HG02571 (cell line): Measurements from ENCODE around the gene SCN2A.

Experiments used
- ATAC-seq: cut with Tn5 transposase; IDR thresholded peaks from one replicate; pipeline ENCODE4 v1.9.1; 2021; ENCODE audit warnings: mild to moderate bottlenecking, moderate library complexity; ENCODE audit not compliant: unreplicated experiment

The SCN2A gene

DNA sequence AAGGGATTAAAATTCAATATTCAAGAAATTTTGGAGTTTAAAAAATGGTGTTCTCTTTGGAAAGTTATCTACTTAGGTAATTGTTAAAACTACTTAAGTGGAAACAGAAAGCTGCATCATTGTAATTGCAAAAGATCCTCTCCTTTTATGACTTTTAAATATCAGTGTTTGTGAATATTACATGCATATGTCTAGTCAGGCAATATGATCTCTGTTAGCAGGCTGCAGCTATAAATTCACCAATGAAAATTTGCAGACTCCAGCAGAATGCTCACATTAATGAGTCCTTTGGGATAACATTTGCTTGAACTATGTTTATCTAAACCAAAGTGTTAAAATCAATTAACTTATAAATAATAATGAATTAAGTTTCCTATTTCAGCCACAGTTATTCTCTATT is 171.1 kb downstream of the SCN2A start:
- no peak for ATAC-seq

DNA sequence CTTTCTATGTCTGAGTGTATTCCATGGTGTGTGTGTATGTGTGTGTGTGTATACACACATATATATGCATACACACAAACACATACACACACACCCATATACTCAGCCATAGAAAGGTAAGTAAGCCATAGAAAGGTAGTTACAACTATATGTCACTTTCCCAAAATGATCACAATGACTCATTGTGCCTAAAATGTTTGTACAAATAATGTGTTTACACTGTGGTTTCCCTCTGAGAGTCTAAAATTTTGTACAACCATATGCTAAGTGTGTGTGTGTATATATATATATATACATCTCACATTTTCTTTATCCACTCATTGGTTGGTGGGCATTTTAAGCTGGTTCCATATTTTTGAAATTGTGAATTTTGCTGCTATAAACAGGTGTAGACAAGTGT is 175.0 kb downstream of the SCN2A start:
- no peak for ATAC-seq

DNA sequence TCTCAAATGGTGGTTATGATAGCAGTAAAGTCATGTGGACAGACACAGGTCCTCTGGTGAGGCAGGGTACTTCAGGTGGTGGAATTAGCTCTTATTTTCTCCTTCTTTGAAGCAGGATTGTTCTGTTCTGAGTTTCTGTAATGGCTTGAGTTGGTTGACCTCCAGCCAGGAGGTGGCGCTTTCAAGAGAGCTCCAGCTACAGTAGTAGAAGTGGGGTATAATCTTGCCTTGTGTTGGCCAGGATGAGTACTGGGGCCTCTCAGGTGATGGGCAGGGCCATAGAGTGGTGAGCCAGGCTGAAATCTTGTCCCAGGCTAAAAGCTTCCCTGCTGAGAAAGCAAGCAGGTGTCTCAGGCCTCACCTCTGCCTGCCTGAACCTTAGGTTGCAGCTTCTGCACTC is 177.8 kb downstream of the SCN2A start:
- ATAC-seq, result no peak

- no peak for ATAC-seq
Measured at GRCh38 chr2:165420231-165420630, 181.0 kb downstream of the SCN2A start.

GRCh38 chr2:165423081-165423480 is 183.9 kb downstream of the SCN2A start:
- no peak for ATAC-seq

- no peak for ATAC-seq
Measured at GRCh38 chr2:165425556-165425955, 186.3 kb downstream of the SCN2A start.

GRCh38 chr2:165427686-165428085 is 188.5 kb downstream of the SCN2A start:
- no peak for ATAC-seq

GRCh38 chr2:165428926-165429325 is 189.7 kb downstream of the SCN2A start:
- no peak for ATAC-seq

- no peak for ATAC-seq
Measured at GRCh38 chr2:165431014-165431413, 191.8 kb downstream of the SCN2A start.

GRCh38 chr2:165432234-165432966 is 193.2 kb downstream of the SCN2A start:
- ATAC-seq, result no peak

DNA sequence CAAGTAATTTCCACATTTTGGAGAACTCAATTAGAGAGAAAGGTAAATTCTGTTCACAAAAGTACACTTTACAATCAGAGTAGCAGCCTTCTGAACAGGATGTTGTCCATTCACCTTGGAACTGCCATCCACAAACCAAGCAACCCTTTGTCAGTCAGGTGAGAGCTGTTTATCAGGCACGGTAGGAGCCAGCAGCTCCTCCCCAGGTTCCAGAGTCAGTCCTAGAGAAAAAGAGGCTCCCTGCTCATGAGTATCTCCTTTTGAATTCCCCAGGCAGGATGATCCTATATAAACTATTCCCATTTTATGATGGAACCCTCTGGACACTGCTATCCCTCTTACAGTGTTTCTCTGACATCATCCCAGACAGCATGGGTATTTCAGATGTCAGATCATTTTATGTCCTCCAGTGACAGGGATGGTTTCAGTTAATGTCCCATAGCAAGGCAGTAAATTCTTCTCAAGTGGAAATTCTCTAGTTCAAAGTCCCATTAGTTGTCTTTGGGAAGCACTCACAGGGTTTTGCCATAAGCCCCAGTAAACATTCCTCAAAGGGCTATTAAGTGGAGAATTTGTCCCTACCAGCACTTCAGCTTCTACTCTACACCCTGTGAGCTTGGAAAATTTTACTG is 195.8 kb downstream of the SCN2A start:
- ATAC-seq, result no peak

- no peak for ATAC-seq
Measured at GRCh38 chr2:165435611-165436010, 196.4 kb downstream of the SCN2A start.

DNA sequence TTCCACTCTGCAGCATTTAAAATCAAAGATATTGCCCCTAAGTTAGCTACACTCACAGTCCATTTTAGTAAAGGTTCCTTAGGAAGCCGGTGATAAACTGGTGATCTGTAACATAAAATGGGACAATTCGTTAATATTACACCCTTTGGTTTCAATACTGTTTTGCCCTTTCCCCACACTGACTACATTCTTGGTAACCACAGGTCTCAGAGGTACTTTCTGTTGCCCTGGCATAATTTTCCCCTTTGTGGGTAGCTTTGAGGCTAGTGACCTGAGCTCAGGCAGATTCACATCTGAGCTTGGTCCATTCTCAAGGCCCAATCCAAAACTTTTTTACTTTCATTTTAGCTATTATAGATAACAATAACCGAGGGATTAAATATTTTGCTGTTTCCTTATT is 197.3 kb downstream of the SCN2A start:
- ATAC-seq, result no peak

- no peak for ATAC-seq
Measured at GRCh38 chr2:165440367-165440766, 201.2 kb downstream of the SCN2A start.
